T-helper 2 cell treated with Interferon-gamma antibody and Interleukin-4, amounts not matched to agents 100 ng/mL and 5 ng/mL, for 36 hours (primary cell): Measurements from ENCODE around the gene CARS2. TPM values are rescaled to one million over a fixed set of nuclear protein-coding genes. Genes with fewer than 3 reads are reported as not detected.
"Not testable (repeated sequence)": the region's sequence is repeated elsewhere in the genome, so short reads cannot be mapped to it uniquely, and the experiment has no call there.

ENCODE experiments used
- intact Hi-C: fragments of 100-400 bp; cut with micrococcal nuclease; formaldehyde crosslinking; loops from one replicate; pipeline ENCODE4 v1.15.1; 2023
- total RNA-seq: library from RNA; stranded (reverse); gene quantifications from 2 replicates; pipeline ENCODE4 v1.2.3, GENCODE V29; 2022

The CARS2 gene
- total RNA-seq, 1 donor from 2014 or later, result 79.8 TPM

- intact Hi-C loops, result loop anchor here (10.0 kb wide), 1 partner anchor 1873 kb away; the partner anchor contains the start of gene TUBGCP3
Observed at GRCh38 chr13:110712081-110712848, 6.3 kb upstream of the CARS2 start.

- intact Hi-C loops, result loop anchor here (1.0 to 2.0 kb wide), 4 partner anchors 9 to 915 kb away; no protein-coding TSS in a partner anchor
Observed at GRCh38 chr13:110706570-110707372, 855 bp upstream of the CARS2 start.

GRCh38 chr13:110705356-110705825 is 525 bp downstream of the CARS2 start:
- intact Hi-C loops, result no loop called here

GRCh38 chr13:110702591-110703526 is 3.1 kb downstream of the CARS2 start:
- intact Hi-C loops, result no loop called here

GRCh38 chr13:110702089-110702488 is 3.8 kb downstream of the CARS2 start:
- intact Hi-C loops, result no loop called here

- intact Hi-C loops, result not testable (repeated sequence)
Observed at GRCh38 chr13:110701061-110701460, 4.9 kb downstream of the CARS2 start.

GRCh38 chr13:110700641-110701040 is 5.3 kb downstream of the CARS2 start:
- intact Hi-C loops, result no loop called here

- intact Hi-C loops, result no loop called here
Observed at GRCh38 chr13:110700186-110700585, 5.7 kb downstream of the CARS2 start.

- intact Hi-C loops, result no loop called here
Observed at GRCh38 chr13:110699148-110700145, 6.5 kb downstream of the CARS2 start.

GRCh38 chr13:110698689-110699088 is 7.2 kb downstream of the CARS2 start:
- intact Hi-C loops, result no loop called here

- intact Hi-C loops, result no loop called here
Observed at GRCh38 chr13:110697842-110698241, 8.1 kb downstream of the CARS2 start.

- intact Hi-C loops, result no loop called here
Observed at GRCh38 chr13:110696776-110697175, 9.1 kb downstream of the CARS2 start.

- intact Hi-C loops, result not testable (repeated sequence)
Observed at GRCh38 chr13:110695774-110696173, 10.1 kb downstream of the CARS2 start.

GRCh38 chr13:110690516-110690915 is 15.4 kb downstream of the CARS2 start:
- intact Hi-C loops, result no loop called here

GRCh38 chr13:110689711-110690110 is 16.2 kb downstream of the CARS2 start:
- intact Hi-C loops, result no loop called here

GRCh38 chr13:110689041-110689440 is 16.9 kb downstream of the CARS2 start:
- intact Hi-C loops, result no loop called here

- intact Hi-C loops, result no loop called here
Observed at GRCh38 chr13:110687736-110688135, 18.2 kb downstream of the CARS2 start.

GRCh38 chr13:110685305-110686020 is 20.5 kb downstream of the CARS2 start:
- intact Hi-C loops, result no loop called here

GRCh38 chr13:110684388-110685056 is 21.4 kb downstream of the CARS2 start:
- intact Hi-C loops, result no loop called here
